ENCODE measurements around the gene TCEA2.

GRCh38 chr20:64074184-64074789 is 11.3 kb downstream of the TCEA2 start:
- TF ChIP-seq EZH2phosphoT487 (IDR thresholded peaks at IDR 0.05; ENCODE audit: borderline replicate concordance): no peak
- TF ChIP-seq, protein P1, sequence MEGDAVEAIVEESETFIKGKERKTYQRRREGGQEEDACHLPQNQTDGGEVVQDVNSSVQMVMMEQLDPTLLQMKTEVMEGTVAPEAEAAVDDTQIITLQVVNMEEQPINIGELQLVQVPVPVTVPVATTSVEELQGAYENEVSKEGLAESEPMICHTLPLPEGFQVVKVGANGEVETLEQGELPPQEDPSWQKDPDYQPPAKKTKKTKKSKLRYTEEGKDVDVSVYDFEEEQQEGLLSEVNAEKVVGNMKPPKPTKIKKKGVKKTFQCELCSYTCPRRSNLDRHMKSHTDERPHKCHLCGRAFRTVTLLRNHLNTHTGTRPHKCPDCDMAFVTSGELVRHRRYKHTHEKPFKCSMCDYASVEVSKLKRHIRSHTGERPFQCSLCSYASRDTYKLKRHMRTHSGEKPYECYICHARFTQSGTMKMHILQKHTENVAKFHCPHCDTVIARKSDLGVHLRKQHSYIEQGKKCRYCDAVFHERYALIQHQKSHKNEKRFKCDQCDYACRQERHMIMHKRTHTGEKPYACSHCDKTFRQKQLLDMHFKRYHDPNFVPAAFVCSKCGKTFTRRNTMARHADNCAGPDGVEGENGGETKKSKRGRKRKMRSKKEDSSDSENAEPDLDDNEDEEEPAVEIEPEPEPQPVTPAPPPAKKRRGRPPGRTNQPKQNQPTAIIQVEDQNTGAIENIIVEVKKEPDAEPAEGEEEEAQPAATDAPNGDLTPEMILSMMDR (conservative IDR thresholded peaks at IDR 0.05; ENCODE audit: low read length): no peak
